IPS DF 4.7 (cell line): ENCODE results near the gene TMEM80.
"Not testable (repeated sequence)": the region's sequence is repeated elsewhere in the genome, so short reads cannot be mapped to it uniquely, and the experiment has no call there.

Source experiments
- DNase-seq: peaks from one replicate; pipeline ENCODE4 v3.0.0-alpha.2; 2013; ENCODE audit warnings: low spot score; ENCODE audit errors: extremely low read depth

Gene TMEM80

DNA sequence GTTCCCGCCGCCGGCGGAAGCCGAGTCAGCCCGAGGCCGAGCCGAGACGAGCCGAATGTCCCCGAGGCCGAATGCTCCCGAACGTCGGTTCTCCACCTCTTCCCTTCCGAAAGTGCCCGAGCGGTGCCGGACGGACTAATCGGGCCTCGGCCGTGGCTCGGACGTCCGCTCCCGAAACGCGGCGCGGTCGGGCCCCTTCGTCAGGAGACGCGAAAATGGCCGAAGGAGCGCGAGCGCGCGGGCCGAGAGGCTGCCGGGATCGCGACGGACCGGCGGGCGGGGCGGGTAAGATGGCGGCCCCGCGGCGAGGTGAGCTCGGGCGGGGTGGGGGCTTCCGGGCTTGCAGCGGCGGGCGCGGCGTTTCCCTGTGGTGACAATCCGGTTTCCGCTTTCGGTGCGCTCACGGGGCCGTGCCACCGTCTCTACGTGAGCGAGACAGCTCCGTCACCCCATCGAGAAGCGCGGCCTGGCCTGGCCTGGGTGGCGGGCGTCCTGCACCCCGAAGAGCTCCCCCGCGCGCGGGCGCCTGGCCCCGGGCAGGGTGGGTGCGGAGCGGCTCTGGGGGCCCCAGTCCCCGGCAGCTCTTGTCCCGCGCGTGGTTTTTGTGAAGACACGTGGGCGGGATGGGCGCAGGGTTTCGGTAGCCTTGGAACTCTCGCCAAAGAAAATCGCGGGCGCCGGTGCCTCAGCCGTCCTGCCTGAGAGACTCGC is at the start of gene TMEM80:
Gene TMEM80, plus strand, starts transcription at position 279 of the 711 bp plus-strand sequence. Its CDS starts 12 bp downstream, at position 291.
- DNase-seq = peak; percentile 82

DNA sequence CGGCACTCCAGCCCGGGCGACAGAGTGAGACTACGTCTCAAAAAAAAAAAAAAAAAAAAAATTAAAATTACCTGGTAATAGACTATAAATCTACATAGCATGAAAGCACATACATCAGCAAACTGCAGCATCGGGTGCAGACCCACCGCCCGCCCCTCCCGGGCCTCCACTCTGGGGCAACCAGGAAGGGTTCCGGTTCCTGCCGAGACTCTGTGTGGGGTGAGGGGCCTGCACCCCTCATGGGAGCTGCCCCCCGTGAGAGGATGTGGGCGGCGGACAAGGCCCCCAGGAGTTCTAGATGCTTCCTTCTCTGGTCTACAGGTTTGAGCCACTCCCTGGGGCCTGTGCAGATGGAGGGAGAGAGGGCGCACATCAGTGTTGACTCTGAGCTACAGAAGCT is 49.4 kb upstream of the TMEM80 start:
- no peak for DNase-seq

DNA sequence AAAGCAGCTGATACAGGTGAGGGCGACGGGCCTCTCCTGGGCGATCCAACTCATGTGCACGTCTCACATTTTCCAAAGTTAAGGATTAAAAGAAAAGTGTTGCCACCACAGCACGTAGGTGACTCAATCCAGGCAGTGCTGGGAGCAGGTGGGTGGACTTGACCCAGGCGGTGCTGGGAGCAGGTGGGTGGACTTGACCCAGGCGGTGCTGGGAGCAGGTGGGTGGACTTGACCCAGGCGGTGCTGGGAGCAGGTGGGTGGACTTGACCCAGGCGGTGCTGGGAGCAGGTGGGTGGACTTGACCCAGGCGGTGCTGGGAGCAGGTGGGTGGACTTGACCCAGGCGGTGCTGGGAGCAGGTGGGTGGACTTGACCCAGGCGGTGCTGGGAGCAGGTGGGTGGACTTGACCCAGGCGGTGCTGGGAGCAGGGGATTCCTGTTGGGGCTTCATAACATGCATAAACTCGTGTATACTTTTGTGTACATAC is 47.9 kb upstream of the TMEM80 start:
- not testable (repeated sequence) for DNase-seq

DNA sequence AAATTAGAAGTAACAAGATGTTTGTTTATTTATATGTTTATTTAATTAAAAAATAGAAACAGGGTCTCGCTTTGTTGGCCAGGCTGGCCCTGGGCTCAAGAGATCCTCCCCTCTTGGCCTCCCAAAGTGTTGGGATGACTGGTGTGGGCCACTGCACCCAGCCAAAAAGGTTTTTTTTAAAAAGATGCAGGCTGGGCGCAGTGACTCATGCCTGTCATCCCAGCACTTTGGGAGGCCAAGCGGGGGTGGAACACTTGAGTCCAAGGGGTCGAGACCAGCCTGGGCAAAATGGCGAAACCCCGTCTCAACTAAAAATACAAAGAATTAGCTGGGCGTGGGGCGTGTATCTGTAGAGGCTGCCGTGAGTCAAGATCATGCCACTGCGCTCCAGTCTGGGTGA is 45.1 kb upstream of the TMEM80 start:
- no peak for DNase-seq

DNA sequence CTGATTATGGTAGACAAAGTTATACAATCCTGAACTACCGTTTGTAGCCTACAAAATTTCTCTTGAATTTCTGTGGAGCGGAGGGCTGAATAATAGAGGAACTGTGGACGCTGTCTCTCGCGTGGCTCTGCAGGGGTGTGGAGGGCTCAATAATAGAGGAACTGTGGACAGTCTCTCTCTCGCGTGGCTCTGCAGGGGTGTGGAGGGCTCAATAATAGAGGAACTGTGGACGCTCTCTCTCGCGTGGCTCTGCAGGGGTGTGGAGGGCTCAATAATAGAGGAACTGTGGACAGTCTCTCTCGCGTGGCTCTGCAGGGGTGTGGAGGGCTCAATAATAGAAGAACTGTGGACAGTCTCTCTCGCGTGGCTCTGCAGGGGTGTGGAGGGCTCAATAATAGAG is 42.5 kb upstream of the TMEM80 start:
- DNase-seq = not testable (repeated sequence)

DNA sequence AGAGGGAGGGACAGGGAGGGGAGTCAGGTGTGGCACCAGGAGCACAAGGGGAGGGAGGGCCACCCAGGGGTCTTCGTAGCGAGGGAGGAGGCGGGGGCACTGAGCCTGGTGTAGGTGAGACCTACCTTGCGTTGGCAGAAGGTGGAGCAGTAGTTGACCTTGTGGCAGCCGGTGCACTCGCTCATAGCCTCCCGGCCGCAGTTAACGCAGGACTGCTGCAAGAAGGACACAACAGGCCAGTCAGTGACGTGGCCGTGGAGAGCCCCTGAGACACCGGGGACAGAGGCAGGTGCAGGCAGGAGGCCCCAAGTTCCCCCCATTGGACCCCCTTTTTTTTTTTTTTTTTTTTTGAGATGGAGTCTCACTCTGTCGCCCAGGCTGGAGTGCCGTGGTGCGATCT is 41.8 kb upstream of the TMEM80 start:
- DNase-seq = no peak

DNA sequence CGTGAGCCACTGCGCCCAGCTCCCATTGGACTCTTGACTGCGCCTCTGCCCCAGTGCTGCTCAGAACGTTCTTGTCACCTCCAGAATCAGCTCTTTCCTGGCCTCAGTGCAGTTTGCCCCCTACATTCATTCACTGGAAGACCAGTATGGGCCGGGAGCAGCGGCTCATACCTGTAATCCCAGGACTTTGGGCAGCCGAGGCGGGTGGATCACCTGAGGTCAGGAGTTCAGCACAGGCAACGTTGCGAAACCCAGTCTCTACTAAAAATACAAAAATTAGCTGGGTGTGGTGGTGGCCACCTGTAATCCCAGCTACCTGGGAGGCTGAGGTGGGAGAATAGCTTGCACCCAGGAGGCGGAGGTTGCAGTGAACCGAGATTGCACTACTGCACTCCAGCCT is 41.2 kb upstream of the TMEM80 start:
- DNase-seq = not testable (repeated sequence)

DNA sequence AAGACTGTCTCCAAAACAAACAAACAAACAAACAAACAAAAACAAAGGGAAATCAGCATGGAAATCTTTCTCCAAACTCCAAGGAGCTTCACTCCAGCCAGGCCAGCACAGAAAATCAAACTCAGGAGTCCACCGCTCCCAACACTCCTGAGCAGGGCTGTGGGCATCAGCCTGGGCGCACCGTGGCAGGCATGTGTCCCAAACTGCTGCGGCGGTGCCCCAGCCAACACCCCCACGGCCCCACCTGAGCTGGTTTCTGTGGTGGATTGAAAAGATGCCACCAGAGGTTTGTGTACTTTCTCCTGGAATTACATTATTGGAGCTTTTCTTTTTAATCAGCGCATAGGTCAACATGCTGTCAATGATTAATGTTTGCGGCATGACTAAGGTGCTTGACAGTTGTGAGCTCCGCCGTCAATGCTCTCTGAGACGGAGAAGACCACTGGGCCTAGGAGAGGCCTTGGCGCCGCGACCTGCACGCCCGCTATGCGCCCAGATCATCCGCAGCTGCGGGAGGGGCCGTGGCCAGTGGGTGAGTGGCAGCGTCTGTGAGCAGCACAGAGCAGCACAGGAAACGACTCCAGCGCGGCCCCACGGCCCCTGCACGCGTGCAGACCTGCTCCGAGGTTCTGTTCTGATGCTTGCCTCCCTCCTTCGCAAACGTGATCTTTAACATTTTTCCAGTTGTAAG is 40.4 kb upstream of the TMEM80 start:
- no peak for DNase-seq

DNA sequence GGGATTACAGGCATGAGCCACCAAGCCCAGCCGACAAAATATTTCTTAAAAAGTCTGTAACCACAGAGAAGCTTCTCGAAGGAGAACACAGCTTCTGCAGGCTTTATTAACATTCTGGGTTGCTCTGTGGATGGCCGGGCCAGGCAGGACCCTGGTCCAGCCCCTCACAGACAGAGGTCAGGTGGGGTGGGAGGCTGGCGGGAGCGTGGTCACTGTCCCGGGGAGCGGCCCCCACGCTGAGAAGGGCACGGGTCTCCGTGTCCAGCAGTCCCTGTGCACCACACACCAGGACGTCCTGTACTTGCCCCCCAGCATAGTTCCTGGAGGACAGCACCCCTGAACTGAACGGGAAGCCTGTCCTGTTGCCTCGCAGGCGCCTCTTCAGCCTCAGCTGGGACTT is 39.2 kb upstream of the TMEM80 start:
- no peak for DNase-seq

DNA sequence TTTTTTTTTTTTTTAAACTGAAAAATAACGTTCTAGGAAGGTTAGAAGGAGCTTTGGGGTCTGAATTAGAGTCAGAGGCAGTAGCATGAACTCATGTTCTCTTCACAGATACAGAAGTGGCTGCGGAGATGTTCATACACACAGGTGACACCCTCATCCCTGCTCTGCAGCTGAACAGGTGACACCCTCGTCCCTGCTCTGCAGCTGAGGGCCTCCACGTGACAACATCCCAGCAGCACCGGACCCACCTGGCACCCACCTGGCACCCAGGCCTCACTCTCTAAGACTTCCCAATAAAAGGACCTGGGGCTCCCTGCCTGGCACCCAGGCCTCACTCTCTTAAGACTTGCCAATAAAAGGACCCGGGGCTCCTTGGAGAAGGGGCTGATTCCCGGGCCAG is 38.8 kb upstream of the TMEM80 start:
- DNase-seq = no peak

DNA sequence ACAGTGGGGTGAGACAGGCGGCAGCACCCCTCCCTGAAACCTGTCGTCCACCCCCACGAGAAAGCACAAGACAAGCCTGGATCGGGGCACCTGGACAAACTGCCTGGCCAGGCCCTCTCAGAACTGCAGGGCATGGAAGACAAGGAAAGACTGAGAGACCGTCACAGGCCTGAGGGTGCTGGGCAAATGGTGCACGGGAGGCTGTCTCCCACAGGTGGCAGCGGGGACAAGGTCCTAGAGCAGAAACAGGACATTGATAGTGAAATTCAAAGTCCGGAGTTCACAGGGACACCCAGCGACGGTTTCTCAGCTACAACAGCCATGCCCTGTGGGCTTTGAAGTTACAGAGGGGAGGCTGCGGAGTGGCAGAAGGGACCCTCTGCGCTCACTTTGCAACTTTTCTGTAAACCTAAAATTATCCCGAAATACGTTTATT is 37.9 kb upstream of the TMEM80 start:
- DNase-seq = no peak

DNA sequence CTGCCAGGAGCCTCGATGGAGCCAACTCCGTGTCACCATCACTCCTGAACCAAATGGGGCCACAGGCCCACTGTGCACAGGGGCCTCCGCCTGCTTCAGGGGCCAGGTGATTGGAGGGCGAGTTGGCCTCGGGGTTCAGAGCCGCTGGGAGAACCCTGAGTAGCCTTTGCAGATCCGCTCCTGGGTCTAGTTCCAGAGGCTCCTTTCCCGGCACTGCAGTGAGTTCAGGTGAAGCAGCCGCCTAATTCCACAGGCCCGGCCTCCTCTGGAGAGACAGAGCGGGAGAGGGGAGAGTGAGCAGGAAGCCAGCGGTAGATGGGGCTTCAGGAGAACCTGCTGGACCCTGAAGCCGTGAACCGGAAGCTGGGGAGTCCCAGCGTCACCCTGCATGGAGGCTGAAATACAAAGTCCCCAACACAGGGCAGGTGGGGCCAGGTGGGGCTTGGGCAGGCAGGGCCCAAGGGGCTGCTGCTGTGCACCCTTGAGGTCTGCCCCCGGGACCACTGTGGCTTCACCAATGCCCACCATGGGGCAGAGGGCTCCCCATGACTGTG is 36.0 kb upstream of the TMEM80 start:
- DNase-seq = no peak

DNA sequence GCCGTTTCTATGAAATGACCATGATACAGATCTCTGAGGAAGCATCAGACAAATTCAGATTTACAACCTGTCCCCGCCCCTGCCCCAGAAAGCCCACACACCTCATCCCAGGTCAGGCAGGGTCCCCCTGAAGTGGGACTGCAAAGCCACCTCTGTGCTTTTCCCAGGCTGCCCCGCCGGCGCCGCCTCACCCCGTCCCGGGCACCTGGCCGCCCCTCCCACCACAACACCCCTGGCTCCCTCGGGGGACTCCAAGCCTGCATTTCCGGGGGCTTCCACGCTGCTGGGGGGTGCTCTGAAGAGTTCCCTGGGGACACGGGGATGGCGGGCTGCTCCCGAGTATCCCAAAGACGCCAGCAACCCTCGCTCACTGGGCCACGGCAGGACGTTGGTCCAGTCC is 35.3 kb upstream of the TMEM80 start:
- no peak for DNase-seq

DNA sequence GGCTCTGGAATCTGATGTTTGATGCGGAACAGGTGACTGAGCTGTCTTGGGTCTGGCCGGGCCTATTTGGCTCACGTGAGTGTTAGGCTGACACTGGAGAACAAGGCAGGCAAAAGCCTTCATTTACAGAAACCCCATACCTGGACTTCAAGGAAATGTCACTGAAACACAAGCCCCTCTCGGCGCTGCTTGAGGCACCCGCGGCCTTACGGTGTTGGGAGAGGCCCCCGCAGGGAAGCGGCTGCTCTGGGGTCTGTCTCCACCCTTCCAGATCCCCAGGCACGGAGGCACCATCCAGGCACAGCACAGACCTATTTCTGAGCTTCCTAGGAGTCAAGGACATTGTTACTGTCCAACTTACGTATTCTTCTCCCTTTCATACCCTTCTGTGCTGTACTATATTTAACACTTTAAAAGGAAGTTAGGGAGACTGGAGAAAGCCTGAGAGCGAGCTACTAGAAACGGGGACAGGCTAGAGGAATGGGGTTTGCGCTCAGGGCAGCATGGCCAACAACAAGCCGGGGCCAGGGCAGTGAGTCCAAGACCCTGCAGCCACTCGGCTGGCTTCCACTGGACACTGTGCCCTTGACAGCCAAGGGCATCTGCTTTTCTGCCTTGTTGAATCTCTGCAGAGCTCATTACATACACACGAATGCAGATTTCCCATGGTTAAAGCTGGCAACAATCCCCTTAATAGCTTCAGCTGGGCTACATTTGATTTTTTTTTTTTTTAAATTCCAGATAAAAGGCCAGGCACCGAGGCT is 34.8 kb upstream of the TMEM80 start:
- no peak for DNase-seq

DNA sequence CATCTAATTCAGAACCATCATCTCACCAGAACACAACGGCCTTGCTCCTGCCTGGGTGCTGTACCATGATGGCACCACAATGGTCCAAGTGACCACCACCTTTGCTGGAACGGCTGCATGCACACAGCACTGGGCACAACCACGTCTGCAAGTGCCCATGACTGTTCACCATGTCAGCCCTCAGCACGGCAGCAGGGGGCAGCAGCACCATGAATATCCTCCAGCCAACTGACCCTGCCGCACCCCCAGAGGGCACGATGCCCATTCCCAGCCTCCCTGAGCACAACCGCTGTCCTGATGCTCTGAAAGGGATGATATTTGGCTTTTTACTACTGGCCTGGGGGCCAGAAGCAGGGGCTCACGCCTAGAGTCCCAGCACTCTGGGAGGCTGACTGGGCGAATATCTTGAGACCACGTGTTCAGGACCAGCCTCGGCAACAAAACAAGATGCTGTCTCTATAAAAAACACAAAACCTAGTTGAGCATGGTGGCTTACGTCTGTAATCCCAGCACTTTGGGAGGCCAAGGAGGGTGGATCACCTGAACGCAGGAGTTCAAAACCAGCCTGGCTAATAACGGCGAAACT is 32.8 kb upstream of the TMEM80 start:
- DNase-seq = no peak

DNA sequence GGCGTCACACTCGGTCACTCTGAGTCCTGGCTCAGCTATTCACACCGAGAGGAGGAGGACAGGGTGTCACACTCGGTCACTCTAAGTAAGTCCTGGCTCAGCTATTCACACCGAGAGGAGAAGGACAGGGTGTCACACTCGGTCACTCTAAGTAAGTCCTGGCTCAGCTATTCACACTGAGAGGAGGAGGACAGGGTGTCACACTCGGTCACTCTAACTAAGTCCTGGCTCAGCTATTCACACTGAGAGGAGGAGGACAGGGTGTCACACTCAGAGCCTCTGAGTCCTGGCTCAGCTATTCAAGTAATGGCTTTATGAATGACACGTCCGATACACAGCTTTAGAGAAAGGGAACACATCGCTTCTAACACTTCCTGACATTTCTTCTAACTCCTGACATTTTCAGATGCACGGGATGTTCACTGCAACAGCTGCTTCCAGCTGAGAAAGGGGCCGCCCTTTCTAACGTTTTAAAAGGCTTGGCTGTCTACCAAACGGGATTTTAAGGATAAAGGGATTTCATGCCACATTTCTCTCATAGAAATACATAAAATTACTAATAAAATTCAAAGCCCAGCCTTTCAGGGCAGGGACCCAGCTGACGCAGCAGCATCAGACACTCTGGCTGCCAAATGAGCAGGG is 30.4 kb upstream of the TMEM80 start:
- DNase-seq = no peak

DNA sequence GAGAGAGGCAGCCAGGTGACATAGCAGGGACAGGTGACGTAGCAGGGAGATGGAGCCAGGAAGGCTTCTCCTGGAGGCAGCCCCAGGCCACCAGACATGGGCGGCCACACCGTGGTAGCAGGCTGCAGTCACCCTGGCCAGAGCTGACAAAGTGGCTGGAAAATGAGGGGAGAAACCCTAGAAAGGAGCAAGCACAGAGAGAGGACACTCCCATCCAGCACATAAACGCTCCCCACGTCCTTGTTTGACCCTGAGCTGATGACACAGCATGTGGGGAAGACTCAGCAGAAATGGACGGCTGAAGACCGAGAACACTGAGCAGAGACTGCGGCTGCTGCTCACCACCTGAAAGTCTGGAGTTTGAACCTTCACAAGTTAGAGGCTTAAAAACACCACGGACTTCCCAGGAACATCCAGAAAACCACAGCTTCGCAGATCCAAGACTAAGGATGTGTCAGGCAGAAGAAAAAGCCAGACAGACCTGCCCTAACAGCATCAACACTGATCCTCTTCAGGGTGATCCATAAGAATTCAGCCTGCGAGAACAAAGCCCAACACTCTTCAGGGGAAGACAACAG is 29.8 kb upstream of the TMEM80 start:
- DNase-seq = no peak

DNA sequence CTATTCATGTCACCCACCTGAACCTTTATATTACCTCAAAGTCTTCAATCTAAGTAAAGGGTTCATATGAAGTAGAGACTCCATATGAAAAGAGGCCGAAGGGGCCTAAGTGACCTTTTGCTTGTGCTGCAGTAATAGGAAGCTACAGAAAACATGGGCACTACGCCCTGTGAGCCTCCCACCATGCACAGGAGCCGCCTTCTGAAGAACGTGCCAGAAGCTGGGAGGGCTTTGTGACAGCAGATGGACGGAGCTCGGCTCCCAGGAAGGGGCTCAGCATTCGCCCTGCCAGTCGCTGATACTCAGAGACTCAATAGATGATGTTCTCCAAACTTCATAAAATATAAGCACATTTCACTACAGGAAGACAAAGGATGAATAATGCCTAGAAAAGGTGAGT is 21.8 kb upstream of the TMEM80 start:
- no peak for DNase-seq

DNA sequence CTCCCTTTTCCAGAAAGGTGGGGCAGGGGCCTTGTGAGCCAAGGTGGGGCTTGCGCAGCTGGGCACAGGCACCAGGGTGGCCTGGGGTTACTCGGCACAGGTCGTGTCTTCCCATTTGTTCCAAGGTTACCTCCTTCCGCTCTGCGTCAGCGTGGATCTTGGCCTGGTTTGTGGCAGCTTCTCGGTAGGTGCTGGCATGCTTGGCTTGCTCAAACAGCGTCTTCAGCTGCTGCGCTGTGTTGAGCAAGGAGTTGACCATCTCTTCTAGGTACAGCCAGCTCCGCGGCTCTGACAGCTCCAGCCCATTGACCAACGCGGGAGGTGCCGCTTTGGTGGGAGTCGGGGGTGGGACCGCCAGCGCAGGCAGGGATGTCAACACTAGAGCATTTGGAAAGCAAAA is 21.2 kb upstream of the TMEM80 start:
- DNase-seq = no peak

DNA sequence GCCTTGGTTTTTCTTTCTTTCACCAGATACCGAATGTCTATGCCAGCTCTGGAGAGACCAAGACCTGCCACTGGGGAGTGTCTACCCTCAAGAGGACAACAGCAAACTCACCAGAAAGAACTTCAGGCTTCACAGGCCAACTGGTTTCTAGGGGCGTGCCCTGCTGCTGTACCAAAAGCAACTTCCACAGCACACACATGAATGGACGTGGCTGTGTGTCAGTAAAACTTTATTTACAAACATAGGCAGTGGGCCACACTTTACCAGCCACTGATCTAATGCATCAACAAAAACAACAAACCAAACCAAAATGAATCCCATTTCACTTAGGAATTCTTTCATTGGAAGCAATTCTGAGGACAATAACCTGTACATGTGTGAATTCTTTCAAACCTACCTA is 17.3 kb upstream of the TMEM80 start:
- DNase-seq = no peak
